HepG2 (cell line): ENCODE measurements around the gene CENPK. TPM values are rescaled to one million over a fixed set of nuclear protein-coding genes. Genes with fewer than 3 reads are reported as not detected.

Experiments
- CREB3 ChIP-seq: sonication (generic); formaldehyde crosslinking; IDR thresholded peaks from 2 replicates; pipeline ENCODE4 v1.5.0; 2020; ENCODE audit warnings: missing genetic modification reagents
- FOXP4 ChIP-seq: sonication (generic); formaldehyde crosslinking; IDR thresholded peaks from 2 replicates; pipeline ENCODE4 v1.4.0; 2020; ENCODE audit warnings: missing genetic modification reagents
- GLMP ChIP-seq: sonication (generic); formaldehyde crosslinking; IDR thresholded peaks from 2 replicates; pipeline ENCODE4 v1.9.0; 2021; ENCODE audit warnings: missing genetic modification reagents, mild to moderate bottlenecking, borderline replicate concordance
- HOXA5 ChIP-seq: sonication (generic); formaldehyde crosslinking; IDR thresholded peaks from 2 replicates; pipeline ENCODE4 v1.4.0; 2020; ENCODE audit warnings: missing genetic modification reagents
- NR1H2 ChIP-seq: sonication (generic); formaldehyde crosslinking; IDR thresholded peaks from 2 replicates; pipeline ENCODE4 v1.8.1; 2022; ENCODE audit warnings: low read depth, missing genetic modification reagents, borderline replicate concordance
- NR2F1 ChIP-seq, 2 experiments: fragments of 450-650 bp in 1 of 2; formaldehyde crosslinking in 1 of 2; IDR thresholded peaks; 2 replicates each; pipeline versions ENCODE4 v1.5.0 to v1.6.1; 2016 to 2020; ENCODE audit warnings: mild to moderate bottlenecking in 1 of 2, missing compliant biosample characterization in 1 of 2, missing genetic modification reagents in 1 of 2, moderate library complexity in 1 of 2
- SPEN ChIP-seq: sonication (generic); formaldehyde crosslinking; IDR thresholded peaks from 2 replicates; pipeline ENCODE4 v1.5.1; 2020; ENCODE audit warnings: low read depth, mild to moderate bottlenecking, missing genetic modification reagents
- THYN1 ChIP-seq: sonication (generic); formaldehyde crosslinking; IDR thresholded peaks from 2 replicates; pipeline ENCODE4 v1.8.1; 2023; ENCODE audit warnings: low read depth, mild to moderate bottlenecking, moderate library complexity, missing genetic modification reagents, borderline replicate concordance
- ZBTB43 ChIP-seq: sonication (generic); formaldehyde crosslinking; conservative IDR thresholded peaks from 2 replicates; pipeline ENCODE4 v1.4.0; 2020; ENCODE audit warnings: missing genetic modification reagents
- ZNF142 ChIP-seq: sonication (generic); formaldehyde crosslinking; IDR thresholded peaks from 2 replicates; pipeline ENCODE4 v1.4.0; 2020; ENCODE audit warnings: missing genetic modification reagents
- ZNF230 ChIP-seq: sonication (generic); formaldehyde crosslinking; IDR thresholded peaks from 2 replicates; pipeline ENCODE4 v1.4.0; 2020; ENCODE audit warnings: mild to moderate bottlenecking, missing genetic modification reagents
- ZNF451 ChIP-seq: sonication (generic); formaldehyde crosslinking; IDR thresholded peaks from 2 replicates; pipeline ENCODE4 v1.5.0; 2020; ENCODE audit warnings: mild to moderate bottlenecking, missing genetic modification reagents
- ZNF512B ChIP-seq: sonication (generic); formaldehyde crosslinking; IDR thresholded peaks from 2 replicates; pipeline ENCODE4 v1.5.1; 2020; ENCODE audit warnings: missing genetic modification reagents, mild to moderate bottlenecking, borderline replicate concordance
- ZNF607 ChIP-seq: sonication (generic); formaldehyde crosslinking; IDR thresholded peaks from 2 replicates; pipeline ENCODE4 v1.5.1; 2020; ENCODE audit warnings: missing genetic modification reagents, mild to moderate bottlenecking, borderline replicate concordance
- polyA plus RNA-seq, 8 experiments: library from polyadenylated mRNA; depleted of rRNA in 3 of 8; stranded (reverse) in 7 of 8; unstranded in 1 of 8; fragments of >200 nt; fragmentation: Illumina TruSeq in 4 of 8; extraction: Trizol in 4 of 8; gene quantifications; 2 replicates each; pipeline versions ENCODE4 v1.2.1 to v1.2.3, GENCODE V29; 2011 to 2016; ENCODE audit warnings: low read depth in 4 of 8, missing spikeins in 1 of 8, mixed read lengths in 1 of 8; ENCODE audit not compliant: insufficient read depth in 1 of 8
- total RNA-seq, 5 experiments: library from RNA; depleted of rRNA; stranded (reverse); fragments of >200 nt; fragmentation: Illumina TruSeq; extraction: Trizol; gene quantifications; 2 replicates each; pipeline ENCODE4 v1.2.3, GENCODE V29; 2016; ENCODE audit warnings: low read depth in 1 of 5

CENPK gene
- total and polyA plus RNA-seq, 2 of the 13 experiments (the other 11 are each of a cell fraction or from before 2014, with no cell fraction given), result 14.3 to 54.4 TPM

- TF ChIP-seq ZNF512B (peak; percentile 52; the same call in 1 of the 2 replicates), GLMP (CRISPR knock-in tag) (no peak), CREB3 (CRISPR knock-in tag) (no peak), HOXA5 (CRISPR knock-in tag) (no peak), ZBTB43 (CRISPR knock-in tag) (no peak), NR2F1 (CRISPR knock-in tag; IDR thresholded peaks at IDR 0.05) (no peak), FOXP4 (CRISPR knock-in tag) (0 out of 2 replicates have a peak, but pooled peaks have one; percentile 10), ZNF142 (no peak), NR1H2 (no peak), THYN1 (CRISPR knock-in tag) (no peak), ZNF607 (CRISPR knock-in tag) (no peak), ZNF451 (CRISPR knock-in tag) (no peak), ZNF230 (CRISPR knock-in tag) (no peak), SPEN (CRISPR knock-in tag) (no peak)
Observed at GRCh38 chr5:65480306-65480865, 82.6 kb downstream of the CENPK start (continued).
